Mammary epithelial cell (primary cell): ENCODE measurements around the gene DGKD.

Source experiments
- EZH2 ChIP-seq: IDR thresholded peaks from 2 replicates; pipeline ENCODE4 v1.6.1; 2012; ENCODE audit warnings: low read length, inconsistent platforms, borderline replicate concordance
- TF ChIP-seq, protein P1 (sequence below), 2 donors: IDR thresholded peaks in 1 of 2; conservative IDR thresholded peaks in 1 of 2; 2 replicates each; pipeline ENCODE4 v1.5.1; 2011 to 2012; ENCODE audit warnings: inconsistent platforms in 2 of 2, low read length in 2 of 2, mild to moderate bottlenecking in 2 of 2, control low read depth in 1 of 2, low read depth in 1 of 2; ENCODE audit not compliant: insufficient read depth in 1 of 2; ENCODE audit errors: extremely low read depth in 1 of 2

- TF ChIP-seq, protein P1, sequence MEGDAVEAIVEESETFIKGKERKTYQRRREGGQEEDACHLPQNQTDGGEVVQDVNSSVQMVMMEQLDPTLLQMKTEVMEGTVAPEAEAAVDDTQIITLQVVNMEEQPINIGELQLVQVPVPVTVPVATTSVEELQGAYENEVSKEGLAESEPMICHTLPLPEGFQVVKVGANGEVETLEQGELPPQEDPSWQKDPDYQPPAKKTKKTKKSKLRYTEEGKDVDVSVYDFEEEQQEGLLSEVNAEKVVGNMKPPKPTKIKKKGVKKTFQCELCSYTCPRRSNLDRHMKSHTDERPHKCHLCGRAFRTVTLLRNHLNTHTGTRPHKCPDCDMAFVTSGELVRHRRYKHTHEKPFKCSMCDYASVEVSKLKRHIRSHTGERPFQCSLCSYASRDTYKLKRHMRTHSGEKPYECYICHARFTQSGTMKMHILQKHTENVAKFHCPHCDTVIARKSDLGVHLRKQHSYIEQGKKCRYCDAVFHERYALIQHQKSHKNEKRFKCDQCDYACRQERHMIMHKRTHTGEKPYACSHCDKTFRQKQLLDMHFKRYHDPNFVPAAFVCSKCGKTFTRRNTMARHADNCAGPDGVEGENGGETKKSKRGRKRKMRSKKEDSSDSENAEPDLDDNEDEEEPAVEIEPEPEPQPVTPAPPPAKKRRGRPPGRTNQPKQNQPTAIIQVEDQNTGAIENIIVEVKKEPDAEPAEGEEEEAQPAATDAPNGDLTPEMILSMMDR (conservative IDR thresholded peaks at IDR 0.05 in 1 of 2, IDR thresholded peaks at IDR 0.05 in 1 of 2; ENCODE audit: extremely low read depth in 1 of 2, insufficient read depth in 1 of 2, low read depth in 1 of 2, low read length in 2 of 2), result no peak
- no peak for TF ChIP-seq EZH2
Observed at GRCh38 chr2:233354500-233354924, 218 bp downstream of the DGKD start.
